Astrocyte of the spinal cord (primary cell): ENCODE measurements around the gene KCNK16.

Experiments used
- DNase-seq: peaks from one replicate; pipeline ENCODE4 v3.0.0; 2011; ENCODE audit warnings: low read depth, low spot score
- H3K4me3 ChIP-seq: 2 replicates; pipeline ENCODE4 v1.5.1; 2011; ENCODE audit warnings: low read depth, mild to moderate bottlenecking, low read length, moderate library complexity
- CTCF ChIP-seq: IDR thresholded peaks from 2 replicates; pipeline ENCODE4 v1.5.1; 2012; ENCODE audit warnings: low read depth, mild to moderate bottlenecking, low read length, inconsistent platforms
- in situ Hi-C: cut with HindIII; loops from 2 replicates; pipeline ENCODE4 v1.10.0; 2017; ENCODE audit warnings: low sequenced_read_pairs

The KCNK16 gene

DNA sequence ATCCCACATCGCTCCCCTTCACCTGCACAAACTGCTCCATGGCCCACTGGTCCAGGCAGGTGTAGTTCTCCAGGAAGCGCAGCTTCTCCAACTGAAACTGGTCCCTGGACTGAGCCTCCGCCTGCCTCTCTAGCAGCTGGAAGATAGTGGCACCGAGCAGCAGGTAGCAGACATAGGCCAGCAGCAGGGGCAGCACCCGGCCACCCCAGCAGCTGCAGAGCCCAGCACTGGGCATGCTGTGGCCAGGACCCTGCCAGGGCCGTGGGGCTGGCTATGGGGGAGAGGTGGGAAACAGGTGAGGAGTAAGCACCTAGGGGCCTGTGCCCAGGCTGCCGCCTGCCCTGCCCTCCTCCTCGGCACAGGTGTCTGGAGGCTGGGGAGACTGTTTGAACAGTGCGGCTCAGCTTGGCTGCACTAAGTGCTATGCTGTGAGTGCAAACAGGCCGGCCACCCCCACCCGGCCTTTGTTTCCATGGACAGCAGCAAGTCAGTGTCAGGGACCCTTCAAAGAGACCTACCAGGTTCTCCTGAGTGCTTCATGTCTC lies at the start of gene KCNK16:
Gene KCNK16 (minus strand): TSS at position 397 of the 545 bp plus-strand sequence. CDS start 162 bp downstream, at position 235.
- DNase-seq, result no peak
- in situ Hi-C loops, result no loop called here
- TF ChIP-seq CTCF, result no peak
- H3K4me3 ChIP-seq, result no peak within 1 kb of the TSS

DNA sequence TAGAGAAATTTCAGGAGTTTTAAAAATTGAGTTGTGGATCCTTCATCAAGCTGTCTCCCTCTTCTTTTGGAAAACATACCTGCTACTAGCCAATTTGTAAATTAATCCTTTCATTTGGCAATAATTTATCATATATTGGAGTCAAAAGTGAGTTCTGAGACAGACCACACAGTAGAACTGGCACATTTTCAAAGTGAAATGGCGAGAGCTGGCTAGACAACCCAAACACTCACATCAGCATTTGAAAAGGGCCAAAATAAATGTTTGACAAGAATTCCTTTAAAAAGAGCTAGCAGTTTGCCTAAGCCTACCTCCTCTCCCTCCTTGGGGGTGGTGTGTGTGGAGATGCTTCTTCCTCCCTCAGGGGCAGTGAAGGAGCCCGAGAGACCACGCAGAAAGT lies 47.9 kb upstream of the KCNK16 start:
- no peak for TF ChIP-seq CTCF
- in situ Hi-C loops, result no loop called here
- DNase-seq, result no peak
- H3K4me3 ChIP-seq, result no peak overlapping the region

DNA sequence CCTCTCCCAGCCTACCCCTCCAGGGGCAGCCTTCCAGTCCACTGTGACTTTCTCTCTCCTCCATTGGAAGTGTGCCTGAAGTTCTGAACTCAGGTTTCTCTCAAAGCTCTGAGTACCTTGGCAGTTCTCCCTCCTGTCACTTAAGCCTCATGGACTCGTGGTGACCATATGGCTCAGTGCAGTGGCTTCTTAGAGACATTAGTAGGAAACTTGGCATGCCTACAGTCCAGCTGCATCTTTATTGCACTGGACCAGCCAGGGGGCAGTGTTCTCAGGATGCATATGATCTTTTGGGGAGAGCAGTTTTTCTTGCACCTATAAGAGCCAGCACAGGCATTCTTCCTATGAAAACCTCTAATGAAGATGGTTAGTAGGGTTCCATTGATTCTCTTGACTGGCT lies 47.5 kb upstream of the KCNK16 start:
- H3K4me3 ChIP-seq, result no peak overlapping the region
- DNase-seq, result no peak
- in situ Hi-C loops, result no loop called here
- peak; percentile 31 for TF ChIP-seq CTCF

- H3K4me3 ChIP-seq, result no peak overlapping the region
- DNase-seq, result no peak
- TF ChIP-seq CTCF, result no peak
- in situ Hi-C loops, result no loop called here
These were observed 45.2 kb upstream of the KCNK16 start for GRCh38 chr6:39367700-39368099.

- H3K4me3 ChIP-seq, result no peak overlapping the region
- DNase-seq, result peak; percentile 15
- no peak for TF ChIP-seq CTCF
- in situ Hi-C loops, result no loop called here
These were observed 44.6 kb upstream of the KCNK16 start for GRCh38 chr6:39366931-39367618.

DNA sequence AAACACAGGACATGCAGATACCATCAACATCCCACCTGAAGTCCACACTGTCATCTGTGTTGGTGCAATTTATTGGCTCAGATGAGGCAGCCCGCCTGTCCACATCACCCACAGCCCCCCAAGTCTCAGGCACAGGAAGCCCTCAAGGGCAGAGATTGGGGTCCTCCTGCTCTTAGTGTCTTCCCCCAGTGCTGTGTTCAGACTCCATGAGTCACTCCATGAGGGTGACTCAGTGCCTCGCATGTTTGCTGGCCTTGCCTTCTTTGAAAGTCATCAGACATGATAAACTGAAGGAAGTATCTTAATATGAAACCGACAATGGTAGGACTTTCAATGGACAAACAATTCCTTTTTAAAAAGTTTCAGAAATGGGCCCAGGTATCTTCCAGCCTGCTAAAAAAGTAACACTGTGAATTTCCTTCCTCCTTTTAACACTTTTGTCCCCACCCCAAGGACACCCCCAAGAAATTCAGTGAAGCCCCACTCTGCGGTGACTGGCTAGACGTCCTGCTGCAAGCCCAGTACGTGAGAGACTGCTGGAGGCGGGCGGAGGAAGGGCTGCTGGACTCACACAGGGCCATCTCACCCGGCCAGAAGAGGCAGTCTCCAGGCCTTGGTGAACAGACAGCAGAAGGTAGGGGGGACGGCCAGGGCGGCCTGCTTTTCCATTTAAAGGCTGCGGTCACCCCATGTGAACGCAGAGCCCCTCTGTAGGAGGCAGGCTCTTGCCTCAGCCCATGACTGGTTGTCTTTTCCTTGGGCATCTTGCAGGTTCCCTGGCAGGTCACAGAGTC lies 43.0 kb upstream of the KCNK16 start:
- in situ Hi-C loops, result no loop called here
- TF ChIP-seq CTCF, result no peak
- DNase-seq, result peak; percentile 63
- H3K4me3 ChIP-seq, result no peak overlapping the region
